Lower leg skin (tissue), 4 donors: ENCODE measurements around the gene PDGFA. TPM values are rescaled to one million over a fixed set of nuclear protein-coding genes. Genes with fewer than 3 reads are reported as not detected.

Experiments used
- DNase-seq, 2 donors: peaks; one replicate each; pipeline ENCODE4 v3.0.0-alpha.2; 2019; ENCODE audit warnings: low spot score in 2 of 2
- H3K4me3 ChIP-seq: fragments of 200-600 bp; sonication (generic); 2 replicates; pipeline ENCODE4 v1.5.1; 2017; ENCODE audit warnings: mild to moderate bottlenecking, low read depth; ENCODE audit not compliant: poor library complexity, severe bottlenecking
- POLR2A ChIP-seq, 2 donors: fragments of 450-650 bp; IDR thresholded peaks; one replicate each; pipeline ENCODE4 v1.6.1; 2016 to 2017; ENCODE audit warnings: antibody characterized with exemption in 2 of 2, mild to moderate bottlenecking in 1 of 2, moderate library complexity in 1 of 2
- WGBS, 2 donors: methylation state at CpG; one replicate each; pipeline ENCODE4 v1.1.5; 2018; 5-methylcytosine and 5-hydroxymethylcytosine counted together
- intact Hi-C: fragments of 100-400 bp; cut with DNase I; formaldehyde crosslinking; loops from one replicate; pipeline ENCODE4 v1.15.0; 2023; ENCODE audit warnings: low total_unique reads
- total RNA-seq, 4 donors: library from RNA; depleted of rRNA; stranded (reverse); fragments of >200 nt; gene quantifications; one replicate each; pipeline ENCODE4 v1.1.0, GENCODE V29; 2016
- TF ChIP-seq, protein P1 (sequence below), 3 donors: fragments of 450-650 bp; IDR thresholded peaks; one replicate each; pipeline ENCODE4 v1.5.1; 2016; ENCODE audit warnings: antibody characterized with exemption in 3 of 3, mild to moderate bottlenecking in 3 of 3, moderate library complexity in 2 of 3

The PDGFA gene
- total RNA-seq, 4 donors from 2014 or later = 13.0 to 27.0 (median 20.5) TPM

DNA sequence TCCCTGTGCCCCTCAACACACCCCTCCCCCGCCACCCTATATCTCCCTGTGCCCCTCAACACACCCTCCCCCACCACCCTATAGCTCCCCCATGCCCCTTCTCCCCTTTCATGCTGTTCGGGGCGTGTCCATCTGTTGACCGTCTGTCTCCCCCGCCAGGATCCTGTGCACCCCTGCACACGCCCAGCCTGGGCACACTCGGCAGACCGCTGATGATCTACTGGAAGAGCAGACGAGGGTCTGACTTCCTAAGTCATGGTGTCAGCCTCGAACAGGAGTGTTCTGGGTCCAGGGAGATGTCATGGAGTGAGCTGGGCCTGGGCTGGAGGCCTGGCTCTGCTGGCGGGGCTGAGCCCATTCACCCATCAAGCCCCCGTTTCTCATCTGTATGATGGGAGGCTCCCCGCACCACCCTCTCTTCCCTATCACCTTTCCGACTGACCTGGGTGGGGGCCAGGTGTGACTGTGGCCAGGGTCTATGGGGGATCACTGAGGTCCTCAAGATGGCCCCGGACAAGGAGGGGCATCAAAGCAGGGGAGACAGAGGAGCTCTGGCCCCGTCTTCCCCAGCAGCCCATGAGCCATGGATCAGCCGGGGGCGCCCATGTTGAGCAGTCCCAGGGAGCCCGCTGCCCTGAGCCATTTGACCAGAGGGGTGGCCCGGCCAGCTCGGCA, 48.3 kb downstream of the PDGFA start:
- intact Hi-C loops = no loop called here
- DNase-seq = no peak
- 71 to 81% methylated on average over 14 to 16 of the region's 21 CpGs for WGBS, 2 donors
- TF ChIP-seq, protein P1, sequence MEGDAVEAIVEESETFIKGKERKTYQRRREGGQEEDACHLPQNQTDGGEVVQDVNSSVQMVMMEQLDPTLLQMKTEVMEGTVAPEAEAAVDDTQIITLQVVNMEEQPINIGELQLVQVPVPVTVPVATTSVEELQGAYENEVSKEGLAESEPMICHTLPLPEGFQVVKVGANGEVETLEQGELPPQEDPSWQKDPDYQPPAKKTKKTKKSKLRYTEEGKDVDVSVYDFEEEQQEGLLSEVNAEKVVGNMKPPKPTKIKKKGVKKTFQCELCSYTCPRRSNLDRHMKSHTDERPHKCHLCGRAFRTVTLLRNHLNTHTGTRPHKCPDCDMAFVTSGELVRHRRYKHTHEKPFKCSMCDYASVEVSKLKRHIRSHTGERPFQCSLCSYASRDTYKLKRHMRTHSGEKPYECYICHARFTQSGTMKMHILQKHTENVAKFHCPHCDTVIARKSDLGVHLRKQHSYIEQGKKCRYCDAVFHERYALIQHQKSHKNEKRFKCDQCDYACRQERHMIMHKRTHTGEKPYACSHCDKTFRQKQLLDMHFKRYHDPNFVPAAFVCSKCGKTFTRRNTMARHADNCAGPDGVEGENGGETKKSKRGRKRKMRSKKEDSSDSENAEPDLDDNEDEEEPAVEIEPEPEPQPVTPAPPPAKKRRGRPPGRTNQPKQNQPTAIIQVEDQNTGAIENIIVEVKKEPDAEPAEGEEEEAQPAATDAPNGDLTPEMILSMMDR (IDR thresholded peaks at IDR 0.05) = no peak
- TF ChIP-seq POLR2A (IDR thresholded peaks at IDR 0.05) = no peak
- no peak overlapping the region for H3K4me3 ChIP-seq

DNA sequence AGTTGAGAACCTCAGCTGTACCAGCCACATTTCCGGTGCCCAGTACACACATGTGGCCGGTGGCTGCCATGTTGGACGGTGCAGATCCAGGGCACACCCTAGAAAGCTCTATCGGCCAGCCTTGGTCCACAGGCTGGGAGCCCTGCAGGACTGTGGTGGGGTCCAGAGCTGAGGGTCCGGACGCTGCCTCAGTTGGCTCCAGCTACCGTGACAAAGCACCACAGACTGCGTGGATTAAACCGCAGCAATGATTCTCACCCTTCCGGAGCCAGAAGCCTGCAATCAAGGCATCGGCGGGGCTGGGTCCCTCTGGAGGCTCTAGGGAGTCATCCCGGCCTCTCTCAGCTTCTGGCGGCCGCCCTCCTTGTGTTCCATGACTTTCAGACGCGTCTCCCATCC, 50.1 kb downstream of the PDGFA start:
- DNase-seq = peak in 1 of 2 donors; percentile 70
- TF ChIP-seq POLR2A (IDR thresholded peaks at IDR 0.05) = no peak
- TF ChIP-seq, protein P1 (IDR thresholded peaks at IDR 0.05) = no peak
- H3K4me3 ChIP-seq = no peak overlapping the region
- WGBS, 2 donors = 87 to 92% methylated on average over 16 to 17 of the region's 17 CpGs
- intact Hi-C loops = no loop called here

DNA sequence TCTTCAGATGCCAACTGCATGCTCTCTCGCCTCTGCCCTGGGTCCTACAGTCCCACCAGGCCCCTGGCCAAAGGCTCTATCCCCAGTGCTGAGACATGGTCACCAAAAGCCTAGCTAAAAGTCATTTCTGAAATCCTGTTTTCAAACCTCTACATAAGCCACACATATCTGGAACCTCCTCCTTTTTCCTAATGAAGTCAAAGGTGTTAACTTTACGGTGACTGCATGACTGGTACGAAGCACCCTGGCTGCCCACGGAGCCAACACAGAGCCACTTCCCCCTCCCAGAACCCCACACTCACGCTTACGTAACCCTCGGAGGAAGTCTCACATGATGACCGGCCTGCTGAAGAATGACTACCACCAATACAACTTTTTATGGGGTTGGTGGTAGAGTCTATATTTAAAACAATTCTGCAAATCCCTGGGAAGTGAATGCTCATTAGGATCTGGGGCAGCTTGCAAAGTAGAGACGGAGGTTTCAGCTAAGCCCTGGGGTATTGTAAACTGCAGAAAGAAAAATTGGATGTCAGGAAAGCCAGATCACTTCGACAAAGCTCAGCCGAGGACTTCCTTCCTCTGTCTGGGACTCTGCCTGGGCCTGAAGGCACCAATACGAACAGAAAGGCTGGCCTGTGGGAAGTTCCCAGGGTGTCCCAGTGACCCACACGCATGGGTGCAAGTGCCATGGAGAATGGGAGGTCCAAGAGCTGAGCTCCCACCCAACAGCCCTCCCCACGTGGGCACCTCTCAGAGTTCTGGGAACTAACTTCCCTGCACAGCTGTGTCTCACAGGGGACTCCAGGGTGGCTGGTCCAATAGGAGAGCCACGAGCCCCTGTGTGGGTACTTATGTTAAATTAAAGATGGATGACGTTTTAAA, 50.7 kb downstream of the PDGFA start:
- WGBS, 2 donors = 59 to 72% methylated on average over 16 of the region's 16 CpGs
- peak in 1 of 2 donors; percentile 82 for DNase-seq
- no peak for TF ChIP-seq POLR2A (IDR thresholded peaks at IDR 0.05)
- TF ChIP-seq, protein P1 (IDR thresholded peaks at IDR 0.05) = no peak

DNA sequence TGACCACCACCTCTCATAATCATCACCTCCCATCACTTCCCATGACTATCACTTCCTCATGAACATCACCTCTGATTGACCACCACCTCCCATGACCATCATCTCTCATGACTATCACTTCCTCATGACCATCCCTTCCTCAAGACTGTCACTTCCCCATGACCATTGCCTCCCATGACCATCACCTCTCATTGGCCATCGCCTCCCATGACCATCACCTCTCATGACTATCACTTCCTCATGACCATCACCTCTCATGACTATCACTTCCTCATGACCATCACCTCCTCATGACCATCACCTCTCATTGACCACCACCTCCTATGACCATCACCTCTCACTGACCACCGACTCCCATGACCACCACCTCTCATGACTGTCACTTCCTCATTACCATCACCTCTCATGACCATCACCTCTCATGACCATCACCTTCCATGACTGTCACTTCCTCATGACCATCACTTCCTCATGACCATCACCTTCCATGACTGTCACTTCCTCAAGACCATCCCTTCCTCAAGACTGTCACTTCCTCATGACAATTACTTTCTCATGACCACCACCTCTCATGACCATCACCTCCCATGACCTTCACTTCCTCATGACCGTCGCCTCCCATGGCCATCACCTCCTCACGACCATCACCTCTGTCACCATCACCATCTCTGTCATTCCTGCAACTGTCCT, 51.6 kb downstream of the PDGFA start:
- intact Hi-C loops = no loop called here
- TF ChIP-seq POLR2A (IDR thresholded peaks at IDR 0.05) = no peak
- TF ChIP-seq, protein P1 (IDR thresholded peaks at IDR 0.05) = no peak
- H3K4me3 ChIP-seq = no peak overlapping the region
- WGBS, 2 donors = 88 to 95% methylated on average over 5 of the region's 5 CpGs
- no peak for DNase-seq

More for the DNA sequence above, 50.7 kb downstream of the PDGFA start:
- intact Hi-C loops = no loop called here
- no peak overlapping the region for H3K4me3 ChIP-seq

DNA sequence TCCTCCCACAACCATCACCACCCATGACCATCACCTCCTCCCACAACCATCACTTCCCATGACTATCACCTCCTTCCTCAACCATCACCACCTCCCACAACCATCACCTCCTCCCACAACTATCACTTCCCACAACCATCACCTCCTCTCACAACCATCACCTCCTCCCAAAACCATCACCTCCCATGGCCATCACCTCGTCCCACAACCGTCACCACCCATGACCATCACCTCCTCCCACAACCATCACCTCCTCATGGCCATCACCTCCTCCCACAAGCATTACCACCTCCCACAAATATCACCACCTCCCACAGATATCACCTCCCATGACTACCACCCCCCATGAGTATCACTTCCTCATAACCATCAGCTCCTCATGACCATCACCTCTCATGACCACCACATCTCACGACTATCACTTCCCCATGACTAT, 52.2 kb downstream of the PDGFA start:
- 88 to 89% methylated on average over 3 of the region's 3 CpGs for WGBS, 2 donors
- no peak overlapping the region for H3K4me3 ChIP-seq
- DNase-seq = peak in 1 of 2 donors; percentile 36
- TF ChIP-seq POLR2A (IDR thresholded peaks at IDR 0.05) = no peak
- TF ChIP-seq, protein P1 (IDR thresholded peaks at IDR 0.05) = no peak
- intact Hi-C loops = no loop called here
